Retina (tissue), 1 donor: ENCODE results near the gene RBM27.
"Not testable (repeated sequence)": the region's sequence is repeated elsewhere in the genome, so short reads cannot be mapped to it uniquely, and the experiment has no call there.

Experiments used
- DNase-seq: peaks from one replicate; pipeline ENCODE4 v3.0.0-alpha.2; 2016

The RBM27 gene

DNA sequence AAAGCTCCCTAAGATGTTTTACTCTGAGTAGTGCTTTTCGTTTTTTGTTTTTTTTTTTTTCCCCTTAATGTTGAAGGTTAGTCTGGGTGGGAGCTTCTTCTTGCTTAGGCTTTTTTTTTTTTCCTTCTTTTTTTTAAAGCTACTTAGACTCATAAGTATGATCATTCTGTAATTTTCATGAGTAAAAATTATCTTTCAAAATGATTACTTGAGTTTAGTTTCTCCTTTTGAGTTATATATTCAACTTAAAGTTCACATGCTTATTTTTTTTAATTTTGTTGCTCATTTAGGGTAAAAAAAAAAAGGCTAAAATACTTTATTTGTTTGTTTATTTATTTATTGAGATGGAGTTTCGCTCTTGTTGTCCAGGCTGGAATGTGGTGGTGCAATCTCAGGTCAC lies 2.9 kb downstream of the RBM27 start:
- DNase-seq, result no peak

- no peak for DNase-seq
Observed at GRCh38 chr5:146208916-146209522, 5.6 kb downstream of the RBM27 start.

DNA sequence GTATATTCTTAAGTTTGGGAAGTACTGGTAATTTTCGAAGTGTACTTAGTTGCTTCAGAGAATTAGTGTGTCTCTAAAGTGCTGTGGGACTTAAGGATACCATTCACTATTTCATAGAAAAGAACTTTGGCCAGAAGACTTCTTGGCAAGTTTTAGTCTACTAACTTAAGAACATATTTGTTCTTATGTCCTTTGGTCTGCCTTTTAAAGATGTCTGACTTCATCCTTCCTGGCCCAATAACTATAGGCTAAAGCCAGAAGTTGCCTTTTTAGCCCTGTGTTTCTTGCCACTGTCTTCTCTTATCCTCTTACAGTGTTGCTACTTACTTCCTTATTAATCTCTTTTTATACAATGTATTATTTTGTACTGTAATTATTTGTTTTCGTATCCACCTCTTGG lies 6.3 kb downstream of the RBM27 start:
- no peak for DNase-seq

DNA sequence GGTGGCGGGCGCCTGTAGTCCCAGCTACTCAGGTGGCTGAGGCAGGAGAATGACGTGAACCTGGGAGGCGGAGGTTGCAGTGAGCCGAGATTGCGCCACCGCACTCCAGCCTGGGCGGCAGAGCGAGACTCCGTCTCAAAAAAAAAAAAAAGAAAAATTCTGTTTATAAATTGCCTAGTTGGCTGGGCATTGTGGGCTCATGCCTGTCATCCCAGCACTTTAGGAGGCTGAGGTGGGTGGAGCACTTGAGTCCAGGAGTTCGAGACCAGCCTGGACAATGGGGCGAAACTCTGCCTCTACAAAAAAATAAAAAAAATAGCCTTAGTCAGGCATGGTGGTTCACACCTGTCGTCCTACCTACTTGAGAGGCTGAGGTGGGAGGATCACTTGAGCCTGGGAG lies 7.4 kb downstream of the RBM27 start:
- DNase-seq, result not testable (repeated sequence)

DNA sequence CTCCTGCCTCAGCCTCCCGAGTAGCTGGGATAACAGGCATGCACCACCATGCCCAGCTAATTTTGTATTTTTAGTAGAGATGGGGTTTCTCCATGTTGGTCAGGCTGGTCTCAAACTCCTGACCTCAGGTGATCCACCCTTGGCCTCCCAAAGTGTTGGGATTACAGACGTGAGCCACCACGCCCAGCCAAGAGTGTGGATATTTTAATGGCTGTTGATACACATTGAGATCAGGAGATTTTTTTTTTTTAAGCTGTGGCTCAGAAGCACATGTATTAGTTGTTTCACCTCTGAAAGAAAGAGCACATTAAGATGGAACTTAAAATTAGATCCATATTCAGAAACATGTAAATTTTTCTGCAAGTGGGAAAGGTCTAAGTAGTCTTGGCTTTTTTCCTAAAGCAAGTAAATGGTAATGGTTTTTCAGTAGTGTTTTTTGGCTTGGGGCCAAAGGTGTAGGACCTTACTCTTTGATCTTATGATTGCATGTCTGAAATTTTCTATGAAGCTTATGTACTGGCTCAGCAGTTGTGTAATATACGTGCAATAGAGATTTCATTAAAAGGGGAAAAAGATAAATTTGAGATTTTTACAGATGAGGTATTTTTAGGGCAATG lies 9.9 kb downstream of the RBM27 start:
- DNase-seq, result no peak

GRCh38 chr5:146214881-146215280 lies 11.5 kb downstream of the RBM27 start:
- not testable (repeated sequence) for DNase-seq

DNA sequence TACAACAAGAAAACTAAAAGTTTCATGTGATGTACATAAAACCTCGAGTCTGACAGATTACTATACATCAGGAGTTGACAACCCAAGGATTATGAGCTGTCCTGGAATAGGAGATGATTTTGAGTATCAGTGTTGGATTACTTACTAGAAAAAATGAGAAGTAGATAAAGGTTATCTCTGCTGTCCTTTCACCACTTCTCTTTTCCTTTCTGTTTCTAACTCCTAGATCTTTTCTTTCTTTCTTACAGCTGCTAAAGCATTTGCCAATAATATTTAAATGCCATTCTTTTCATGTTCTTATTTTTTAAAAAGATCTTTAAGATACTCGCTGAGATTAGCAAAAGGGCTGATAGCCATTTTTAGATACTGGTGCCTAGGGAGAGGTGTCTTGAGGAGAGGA lies 14.8 kb downstream of the RBM27 start:
- DNase-seq, result no peak

DNA sequence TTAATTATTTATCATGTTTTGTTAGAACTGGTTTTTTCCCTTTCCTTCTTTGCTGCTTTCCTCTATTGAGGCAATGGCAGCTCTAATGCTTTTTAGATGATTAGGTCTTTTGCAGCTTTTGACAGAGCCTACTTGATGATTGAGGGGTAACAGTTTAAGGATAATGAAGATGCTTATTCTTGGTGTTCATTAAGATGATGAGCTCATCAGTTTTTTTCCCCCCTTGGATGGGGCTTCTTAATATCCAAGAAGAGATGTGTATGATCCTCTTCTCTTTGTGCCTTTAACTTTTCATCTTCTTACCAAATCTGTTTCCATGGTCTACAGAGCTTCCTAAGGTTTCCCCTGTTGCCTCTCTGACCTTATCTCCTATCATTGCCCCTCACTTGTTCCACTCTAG lies 15.8 kb downstream of the RBM27 start:
- DNase-seq, result no peak

DNA sequence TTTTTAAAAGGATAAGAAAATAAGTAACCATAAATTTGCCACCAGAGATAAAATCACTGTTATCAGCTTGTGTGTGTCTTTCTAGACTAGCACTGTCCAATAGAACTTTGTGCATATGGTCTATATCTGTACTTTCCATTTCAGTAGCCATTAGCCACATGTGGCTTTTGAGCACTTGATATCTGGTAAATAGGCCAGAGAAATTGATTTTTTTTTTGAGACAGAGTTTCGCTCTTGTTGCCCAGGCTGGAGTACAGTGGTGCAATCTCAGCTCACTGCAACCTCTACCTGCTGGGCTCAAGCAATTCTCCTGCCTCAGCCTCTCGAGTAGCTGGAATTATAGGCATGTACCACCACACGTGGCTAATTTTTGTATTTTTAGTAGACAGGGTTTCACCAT lies 17.8 kb downstream of the RBM27 start:
- DNase-seq, result no peak

GRCh38 chr5:146222005-146222404 lies 18.6 kb downstream of the RBM27 start:
- no peak for DNase-seq

- no peak for DNase-seq
Observed at GRCh38 chr5:146223179-146223578, 19.8 kb downstream of the RBM27 start.

DNA sequence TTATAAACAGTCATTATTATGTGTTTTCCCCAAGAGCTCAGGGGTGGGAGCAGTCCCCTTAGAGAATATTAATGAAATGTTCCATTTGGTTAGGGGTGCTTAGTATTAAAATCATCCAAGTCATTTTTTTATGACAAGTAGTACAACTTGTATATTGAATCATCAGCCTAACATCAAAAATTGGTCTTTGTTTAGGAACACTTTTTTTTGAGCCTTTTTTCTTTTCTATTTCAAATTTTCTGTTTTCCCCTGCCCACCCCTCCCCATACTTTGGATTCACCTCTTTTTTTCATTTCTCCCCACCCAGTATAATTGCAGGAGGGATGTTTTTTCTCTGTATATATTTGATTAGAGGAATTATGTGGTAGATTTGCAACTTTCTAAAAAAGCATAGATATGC lies 25.8 kb downstream of the RBM27 start:
- no peak for DNase-seq

DNA sequence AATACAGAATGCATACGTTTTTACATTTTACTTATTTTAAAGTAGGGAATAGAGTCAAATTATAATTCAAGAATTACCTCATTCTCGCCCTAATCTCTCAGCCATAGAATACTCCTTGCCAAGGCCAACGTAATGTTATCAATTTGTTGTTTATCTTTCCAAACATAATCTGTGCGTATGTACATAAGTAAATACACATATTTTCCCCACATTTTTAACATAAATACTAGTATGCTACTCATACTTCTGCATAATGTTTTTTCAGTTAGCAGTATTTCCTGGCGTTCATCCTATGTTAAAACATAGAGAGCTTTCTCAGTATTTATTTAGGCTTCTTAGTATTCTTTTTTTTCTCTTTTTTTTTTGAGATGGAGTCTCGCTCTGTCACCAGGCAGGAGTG lies 28.8 kb downstream of the RBM27 start:
- DNase-seq, result no peak

GRCh38 chr5:146233441-146233840 lies 30.0 kb downstream of the RBM27 start:
- no peak for DNase-seq

DNA sequence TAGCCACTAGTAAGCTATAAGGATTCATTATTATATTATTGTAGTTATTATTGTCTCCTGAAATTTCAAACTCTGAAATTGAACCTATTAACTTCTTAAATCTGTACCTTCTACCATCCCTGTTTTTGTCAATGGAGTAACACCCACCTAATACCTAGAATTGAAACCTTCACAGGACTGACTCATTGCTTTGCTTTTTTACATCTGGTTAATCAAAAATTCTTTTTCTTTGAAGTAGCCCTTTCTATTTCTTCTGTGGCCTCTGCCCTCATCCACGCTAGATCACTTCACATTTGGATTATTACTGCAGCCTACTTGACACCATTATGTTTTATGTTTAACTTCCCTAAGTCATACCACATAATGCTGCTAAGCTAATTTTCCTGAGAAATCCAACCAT lies 35.6 kb downstream of the RBM27 start:
- DNase-seq, result no peak

- DNase-seq, result no peak
Observed at GRCh38 chr5:146240951-146241350, 37.5 kb downstream of the RBM27 start.

- DNase-seq, result no peak
Observed at GRCh38 chr5:146243247-146243646, 39.8 kb downstream of the RBM27 start.

- no peak for DNase-seq
Observed at GRCh38 chr5:146248561-146248960, 45.2 kb downstream of the RBM27 start.

- DNase-seq, result no peak
Observed at GRCh38 chr5:146249801-146250200, 46.4 kb downstream of the RBM27 start.
